ENCODE results near the gene LCA5.
"Not testable (repeated sequence)": the region's sequence is repeated elsewhere in the genome, so short reads cannot be mapped to it uniquely, and the experiment has no call there.

The LCA5 gene

GRCh38 chr6:79536954-79537747, at the start of gene LCA5:
Gene LCA5, minus strand, starts transcription at chr6:79537430. Its CDS starts 18,536 bp downstream, at chr6:79518894.
- peak; percentile 58 to 99 (median 94) for DNase-seq

GRCh38 chr6:79586548-79586947, 49.3 kb upstream of the LCA5 start:
- DNase-seq: no peak

- DNase-seq: no peak
Observed at GRCh38 chr6:79584332-79584731, 47.1 kb upstream of the LCA5 start.

- DNase-seq: not testable (repeated sequence)
Observed at GRCh38 chr6:79577926-79578325, 40.7 kb upstream of the LCA5 start.

GRCh38 chr6:79574630-79575225, 37.5 kb upstream of the LCA5 start:
- no peak for DNase-seq

GRCh38 chr6:79574174-79574573, 36.9 kb upstream of the LCA5 start:
- no peak for DNase-seq

GRCh38 chr6:79571030-79571367, 33.8 kb upstream of the LCA5 start:
- no peak for DNase-seq

GRCh38 chr6:79570129-79571029, 33.1 kb upstream of the LCA5 start:
- peak in 18 of 56 donors; percentile 2 to 34 (median 15) for DNase-seq

GRCh38 chr6:79568996-79569395, 31.8 kb upstream of the LCA5 start:
- no peak for DNase-seq

GRCh38 chr6:79564636-79565035, 27.4 kb upstream of the LCA5 start:
- no peak for DNase-seq

GRCh38 chr6:79559706-79560105, 22.5 kb upstream of the LCA5 start:
- DNase-seq: no peak

GRCh38 chr6:79557673-79558467, 20.6 kb upstream of the LCA5 start:
- no peak for DNase-seq

GRCh38 chr6:79554305-79554704, 17.1 kb upstream of the LCA5 start:
- no peak for DNase-seq

GRCh38 chr6:79551401-79551800, 14.2 kb upstream of the LCA5 start:
- DNase-seq: no peak

- DNase-seq: no peak
Observed at GRCh38 chr6:79548304-79548703, 11.1 kb upstream of the LCA5 start.

GRCh38 chr6:79546186-79546585, 9.0 kb upstream of the LCA5 start:
- peak in 1 of 56 donors; percentile 9 for DNase-seq

GRCh38 chr6:79544939-79545450, 7.8 kb upstream of the LCA5 start:
- DNase-seq: peak in 49 of 56 donors; percentile 0 to 81 (median 51)

- peak in 27 of 56 donors; percentile 2 to 61 (median 18) for DNase-seq
Observed at GRCh38 chr6:79544299-79544927, 7.2 kb upstream of the LCA5 start.

GRCh38 chr6:79543886-79544285, 6.7 kb upstream of the LCA5 start:
- no peak for DNase-seq

GRCh38 chr6:79543411-79543810, 6.2 kb upstream of the LCA5 start:
- DNase-seq: no peak

Measured in amygdala (tissue), 56 donors.